HL-60 (cell line): ENCODE data around the gene U2AF2.

Source experiments
- CTCF ChIP-seq: IDR thresholded peaks from one replicate; pipeline ENCODE4 v1.5.1; 2011; ENCODE audit warnings: low read length, control low read depth, inconsistent platforms; ENCODE audit not compliant: insufficient read depth
- TF ChIP-seq, protein P1 (sequence below): IDR thresholded peaks from 2 replicates; pipeline ENCODE4 v1.6.1; 2012; ENCODE audit warnings: low read depth; ENCODE audit not compliant: insufficient replicate concordance

DNA sequence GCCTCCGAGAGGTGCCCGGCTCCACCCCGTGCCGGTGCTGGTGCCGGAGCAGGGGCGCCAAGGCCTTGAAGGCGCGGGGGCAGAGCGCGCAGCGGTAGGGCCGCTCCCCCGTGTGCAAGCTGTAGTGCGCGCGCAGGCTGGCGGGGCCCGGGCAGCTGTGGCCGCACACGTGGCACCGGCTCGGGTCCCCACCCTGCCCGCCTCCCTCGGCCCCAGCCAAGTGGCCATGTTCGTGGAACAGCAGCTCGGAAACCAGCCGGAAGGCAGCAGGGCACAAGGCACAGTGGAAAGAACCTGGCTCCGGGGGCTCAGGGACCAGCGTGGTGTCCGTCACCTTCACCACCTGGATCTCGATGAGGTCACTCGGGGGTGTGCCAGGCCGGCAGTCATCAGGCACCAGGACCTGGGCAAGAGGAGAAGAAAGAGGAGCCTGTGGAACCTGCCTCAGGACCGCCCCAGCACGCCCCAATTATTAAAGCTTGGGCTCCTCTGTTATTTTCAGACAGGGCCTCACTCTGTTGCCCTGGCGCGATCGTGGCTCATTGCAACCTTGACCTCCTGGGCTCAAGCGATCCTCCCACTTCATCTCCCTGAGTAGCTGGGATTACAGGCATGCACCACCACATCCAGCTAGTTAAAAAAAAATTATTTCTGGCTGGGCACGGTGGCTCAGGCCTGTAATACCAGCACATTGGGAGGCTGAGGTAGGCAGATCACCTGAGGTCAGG, 32.4 kb upstream of the U2AF2 start:
- no peak for TF ChIP-seq CTCF
- TF ChIP-seq, protein P1, sequence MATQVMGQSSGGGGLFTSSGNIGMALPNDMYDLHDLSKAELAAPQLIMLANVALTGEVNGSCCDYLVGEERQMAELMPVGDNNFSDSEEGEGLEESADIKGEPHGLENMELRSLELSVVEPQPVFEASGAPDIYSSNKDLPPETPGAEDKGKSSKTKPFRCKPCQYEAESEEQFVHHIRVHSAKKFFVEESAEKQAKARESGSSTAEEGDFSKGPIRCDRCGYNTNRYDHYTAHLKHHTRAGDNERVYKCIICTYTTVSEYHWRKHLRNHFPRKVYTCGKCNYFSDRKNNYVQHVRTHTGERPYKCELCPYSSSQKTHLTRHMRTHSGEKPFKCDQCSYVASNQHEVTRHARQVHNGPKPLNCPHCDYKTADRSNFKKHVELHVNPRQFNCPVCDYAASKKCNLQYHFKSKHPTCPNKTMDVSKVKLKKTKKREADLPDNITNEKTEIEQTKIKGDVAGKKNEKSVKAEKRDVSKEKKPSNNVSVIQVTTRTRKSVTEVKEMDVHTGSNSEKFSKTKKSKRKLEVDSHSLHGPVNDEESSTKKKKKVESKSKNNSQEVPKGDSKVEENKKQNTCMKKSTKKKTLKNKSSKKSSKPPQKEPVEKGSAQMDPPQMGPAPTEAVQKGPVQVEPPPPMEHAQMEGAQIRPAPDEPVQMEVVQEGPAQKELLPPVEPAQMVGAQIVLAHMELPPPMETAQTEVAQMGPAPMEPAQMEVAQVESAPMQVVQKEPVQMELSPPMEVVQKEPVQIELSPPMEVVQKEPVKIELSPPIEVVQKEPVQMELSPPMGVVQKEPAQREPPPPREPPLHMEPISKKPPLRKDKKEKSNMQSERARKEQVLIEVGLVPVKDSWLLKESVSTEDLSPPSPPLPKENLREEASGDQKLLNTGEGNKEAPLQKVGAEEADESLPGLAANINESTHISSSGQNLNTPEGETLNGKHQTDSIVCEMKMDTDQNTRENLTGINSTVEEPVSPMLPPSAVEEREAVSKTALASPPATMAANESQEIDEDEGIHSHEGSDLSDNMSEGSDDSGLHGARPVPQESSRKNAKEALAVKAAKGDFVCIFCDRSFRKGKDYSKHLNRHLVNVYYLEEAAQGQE, result no peak
